ENCODE data around the gene ESPNL.

The ESPNL gene

GRCh38 chr2:238080518-238080917 lies 19.6 kb upstream of the ESPNL start:
- DNase-seq = no peak

GRCh38 chr2:238081150-238081549 lies 19.0 kb upstream of the ESPNL start:
- DNase-seq = no peak

GRCh38 chr2:238081561-238081960 lies 18.6 kb upstream of the ESPNL start:
- no peak for DNase-seq

GRCh38 chr2:238082151-238082550 lies 18.0 kb upstream of the ESPNL start:
- DNase-seq = no peak

GRCh38 chr2:238082827-238083226 lies 17.3 kb upstream of the ESPNL start:
- DNase-seq = no peak

- no peak for DNase-seq
Measured at GRCh38 chr2:238083919-238084318, 16.2 kb upstream of the ESPNL start.

GRCh38 chr2:238084761-238085160 lies 15.4 kb upstream of the ESPNL start:
- DNase-seq = no peak

- DNase-seq = no peak
Measured at GRCh38 chr2:238085899-238086298, 14.2 kb upstream of the ESPNL start.

- no peak for DNase-seq
Measured at GRCh38 chr2:238087211-238087610, 12.9 kb upstream of the ESPNL start.

GRCh38 chr2:238090887-238091286 lies 9.3 kb upstream of the ESPNL start:
- no peak for DNase-seq

- no peak for DNase-seq
Measured at GRCh38 chr2:238091436-238092060, 8.6 kb upstream of the ESPNL start.

- DNase-seq = no peak
Measured at GRCh38 chr2:238092486-238093035, 7.6 kb upstream of the ESPNL start.

GRCh38 chr2:238093181-238094140 lies 6.7 kb upstream of the ESPNL start:
- no peak for DNase-seq

- no peak for DNase-seq
Measured at GRCh38 chr2:238094438-238095022, 5.6 kb upstream of the ESPNL start.

- no peak for DNase-seq
Measured at GRCh38 chr2:238095143-238095542, 5.0 kb upstream of the ESPNL start.

- no peak for DNase-seq
Measured at GRCh38 chr2:238096311-238097011, 3.7 kb upstream of the ESPNL start.

GRCh38 chr2:238097201-238097987 lies 2.7 kb upstream of the ESPNL start:
- no peak for DNase-seq

- no peak for DNase-seq
Measured at GRCh38 chr2:238097988-238098871, 1.9 kb upstream of the ESPNL start.

GRCh38 chr2:238098901-238099713 lies 1.0 kb upstream of the ESPNL start:
- no peak for DNase-seq

GRCh38 chr2:238099714-238100048 lies 459 bp upstream of the ESPNL start:
- no peak for DNase-seq

Measured in NCI-H510A (cell line).